GM19395 (cell line): ENCODE measurements around the gene S100A14.

Experiments used
- ATAC-seq: cut with Tn5 transposase; IDR thresholded peaks from one replicate; pipeline ENCODE4 v1.9.1; 2021; ENCODE audit warnings: mild to moderate bottlenecking, moderate library complexity; ENCODE audit not compliant: unreplicated experiment

S100A14 gene

GRCh38 chr1:153616144-153616916, at the start of gene S100A14:
TSS of gene S100A14 (minus strand) at chr1:153616325. CDS start at chr1:153615858, 467 bp downstream.
- no peak for ATAC-seq

GRCh38 chr1:153663211-153663610, 47.1 kb upstream of the S100A14 start:
- ATAC-seq: no peak

- no peak for ATAC-seq
Observed at GRCh38 chr1:153662269-153662668, 46.1 kb upstream of the S100A14 start.

- no peak for ATAC-seq
Observed at GRCh38 chr1:153661111-153661708, 45.1 kb upstream of the S100A14 start.

GRCh38 chr1:153659656-153660055, 43.5 kb upstream of the S100A14 start:
- no peak for ATAC-seq

- ATAC-seq: no peak
Observed at GRCh38 chr1:153659175-153659534, 43.0 kb upstream of the S100A14 start.

- ATAC-seq: peak; percentile 87
Observed at GRCh38 chr1:153658400-153659174, 42.5 kb upstream of the S100A14 start, which contains the start of gene SNAPIN. TSS of gene SNAPIN (plus strand) at chr1:153658703. CDS start at chr1:153658744, 41 bp downstream.

GRCh38 chr1:153655333-153655732, 39.2 kb upstream of the S100A14 start:
- ATAC-seq: no peak

- no peak for ATAC-seq
Observed at GRCh38 chr1:153652805-153653500, 36.8 kb upstream of the S100A14 start.

- ATAC-seq: no peak
Observed at GRCh38 chr1:153651771-153652170, 35.6 kb upstream of the S100A14 start.

GRCh38 chr1:153649863-153650235, 33.7 kb upstream of the S100A14 start:
- ATAC-seq: no peak

- ATAC-seq: no peak
Observed at GRCh38 chr1:153649137-153649862, 33.2 kb upstream of the S100A14 start.

- no peak for ATAC-seq
Observed at GRCh38 chr1:153648000-153648643, 32.0 kb upstream of the S100A14 start.

- no peak for ATAC-seq
Observed at GRCh38 chr1:153647346-153647714, 31.2 kb upstream of the S100A14 start.

GRCh38 chr1:153646672-153647345, 30.7 kb upstream of the S100A14 start:
- no peak for ATAC-seq

- ATAC-seq: no peak
Observed at GRCh38 chr1:153643816-153644215, 27.7 kb upstream of the S100A14 start.

- ATAC-seq: no peak
Observed at GRCh38 chr1:153643100-153643499, 27.0 kb upstream of the S100A14 start.

- no peak for ATAC-seq
Observed at GRCh38 chr1:153642161-153642560, 26.0 kb upstream of the S100A14 start.

- ATAC-seq: no peak
Observed at GRCh38 chr1:153640861-153641260, 24.7 kb upstream of the S100A14 start.
